GM18951 (cell line): Measurements from ENCODE around the gene ZCCHC2.

Source experiments
- POLR2A ChIP-seq: IDR thresholded peaks from 4 replicates; pipeline ENCODE4 v1.6.1; 2011; ENCODE audit warnings: mild to moderate bottlenecking; ENCODE audit not compliant: insufficient read length, insufficient read depth; ENCODE audit errors: extremely low read depth
- in situ Hi-C: fragments of 300-500 bp; cut with MboI; formaldehyde crosslinking; loops from one replicate; pipeline ENCODE4 v1.12.0; 2022; ENCODE audit warnings: low sequenced_read_pairs, mixed read lengths, inconsistent platforms; ENCODE audit not compliant: unreplicated experiment

The ZCCHC2 gene

GRCh38 chr18:62601871-62602270 lies 79.0 kb downstream of the ZCCHC2 start:
- no peak for TF ChIP-seq POLR2A
- in situ Hi-C loops = loop anchor here (25.0 kb wide), 1 partner anchor 385 kb away; no protein-coding TSS in a partner anchor

GRCh38 chr18:62602706-62603105 lies 79.9 kb downstream of the ZCCHC2 start:
- TF ChIP-seq POLR2A = no peak
- in situ Hi-C loops = loop anchor here (25.0 kb wide), 1 partner anchor 385 kb away; no protein-coding TSS in a partner anchor

- in situ Hi-C loops = loop anchor here (25.0 kb wide), 1 partner anchor 384 kb away; no protein-coding TSS in a partner anchor
- TF ChIP-seq POLR2A = no peak
Measured at GRCh38 chr18:62603211-62603610, 80.4 kb downstream of the ZCCHC2 start.

GRCh38 chr18:62603979-62604378 lies 81.2 kb downstream of the ZCCHC2 start:
- in situ Hi-C loops = loop anchor here (25.0 kb wide), 1 partner anchor 383 kb away; no protein-coding TSS in a partner anchor
- TF ChIP-seq POLR2A = no peak

- TF ChIP-seq POLR2A = no peak
- in situ Hi-C loops = loop anchor here (25.0 kb wide), 1 partner anchor 382 kb away; no protein-coding TSS in a partner anchor
Measured at GRCh38 chr18:62605685-62606084, 82.9 kb downstream of the ZCCHC2 start.

GRCh38 chr18:62606106-62606505 lies 83.3 kb downstream of the ZCCHC2 start:
- in situ Hi-C loops = loop anchor here (25.0 kb wide), 1 partner anchor 381 kb away; no protein-coding TSS in a partner anchor
- TF ChIP-seq POLR2A = no peak

GRCh38 chr18:62607302-62607701 lies 84.5 kb downstream of the ZCCHC2 start:
- no peak for TF ChIP-seq POLR2A
- in situ Hi-C loops = loop anchor here (25.0 kb wide), 1 partner anchor 380 kb away; no protein-coding TSS in a partner anchor

- in situ Hi-C loops = loop anchor here (25.0 kb wide), 1 partner anchor 379 kb away; no protein-coding TSS in a partner anchor
Measured at GRCh38 chr18:62607708-62608428, 85.0 kb downstream of the ZCCHC2 start.

GRCh38 chr18:62609764-62610163 lies 86.9 kb downstream of the ZCCHC2 start:
- in situ Hi-C loops = loop anchor here (25.0 kb wide), 1 partner anchor 378 kb away; no protein-coding TSS in a partner anchor
- TF ChIP-seq POLR2A = no peak

More at GRCh38 chr18:62607708-62608428, 85.0 kb downstream of the ZCCHC2 start:
- no peak for TF ChIP-seq POLR2A

- in situ Hi-C loops = loop anchor here (25.0 kb wide), 1 partner anchor 377 kb away; no protein-coding TSS in a partner anchor
Measured at GRCh38 chr18:62610351-62610700, 87.5 kb downstream of the ZCCHC2 start.

GRCh38 chr18:62610701-62611411 lies 88.0 kb downstream of the ZCCHC2 start:
- TF ChIP-seq POLR2A = no peak
- in situ Hi-C loops = loop anchor here (25.0 kb wide), 1 partner anchor 376 kb away; no protein-coding TSS in a partner anchor

More at GRCh38 chr18:62610351-62610700, 87.5 kb downstream of the ZCCHC2 start:
- no peak for TF ChIP-seq POLR2A

GRCh38 chr18:62611453-62612288 lies 88.8 kb downstream of the ZCCHC2 start:
- in situ Hi-C loops = loop anchor here (25.0 kb wide), 1 partner anchor 376 kb away; no protein-coding TSS in a partner anchor
- no peak for TF ChIP-seq POLR2A
